Subcutaneous abdominal adipose tissue (tissue), 5 donors: ENCODE data around the gene POMZP3.
"Not testable (repeated sequence)": the region's sequence is repeated elsewhere in the genome, so short reads cannot be mapped to it uniquely, and the experiment has no call there.

Experiments
- H3K27ac ChIP-seq: one replicate; pipeline ENCODE4 v1.7.0; 2013; ENCODE audit warnings: low read depth, mild to moderate bottlenecking, inconsistent platforms, low read length, moderate library complexity
- H3K27me3 ChIP-seq, 5 donors: one replicate each; pipeline ENCODE4 v1.7.0; 2013; ENCODE audit warnings: low read length in 5 of 5, inconsistent platforms in 1 of 5; ENCODE audit not compliant: control insufficient read depth in 5 of 5, insufficient read depth in 4 of 5
- H3K36me3 ChIP-seq, 5 donors: one replicate each; pipeline ENCODE4 v1.7.0; 2013; ENCODE audit warnings: low read length in 5 of 5; ENCODE audit not compliant: control insufficient read depth in 5 of 5, insufficient read depth in 5 of 5
- H3K4me1 ChIP-seq, 5 donors: one replicate each; pipeline ENCODE4 v1.7.0; 2013; ENCODE audit warnings: low read length in 5 of 5, mild to moderate bottlenecking in 3 of 5, moderate library complexity in 1 of 5; ENCODE audit not compliant: control insufficient read depth in 5 of 5, insufficient read depth in 5 of 5
- H3K4me3 ChIP-seq, 5 donors: one replicate each; pipeline ENCODE4 v1.7.0; 2013; ENCODE audit warnings: low read length in 5 of 5, low read depth in 1 of 5
- H3K9ac ChIP-seq, 5 donors: one replicate each; pipeline ENCODE4 v1.7.0; 2013; ENCODE audit warnings: low read length in 5 of 5, mild to moderate bottlenecking in 4 of 5, moderate library complexity in 3 of 5
- H3K9me3 ChIP-seq, 5 donors: one replicate each; pipeline ENCODE4 v1.7.0; 2013; ENCODE audit warnings: low read length in 5 of 5; ENCODE audit not compliant: control insufficient read depth in 5 of 5
- donor health status: healthy.
- donor health status: healthy.
- donor health status: healthy.
- donor health status: healthy.
- donor health status: healthy.

Gene POMZP3

DNA sequence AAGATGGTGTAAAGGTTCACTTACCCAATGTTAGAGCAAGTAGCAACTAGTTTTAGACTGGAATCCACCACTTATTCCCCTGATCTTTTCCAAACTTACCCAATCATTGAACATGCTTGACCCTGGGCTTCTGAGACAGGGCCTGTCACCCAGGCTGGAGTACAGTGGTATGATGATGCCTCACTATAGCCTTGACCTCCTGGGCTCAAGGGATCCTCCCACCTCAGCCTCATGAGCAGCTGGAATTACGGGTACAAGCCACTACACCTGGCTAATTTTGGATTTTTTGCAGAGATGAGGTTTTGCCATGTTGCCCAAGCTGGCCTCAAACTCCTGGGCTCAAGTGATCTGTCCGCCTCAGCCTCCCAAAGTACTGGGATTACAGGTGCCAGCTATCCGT lies 14.8 kb downstream of the POMZP3 start:
- not testable (repeated sequence) for H3K27me3 ChIP-seq, H3K36me3 ChIP-seq, H3K4me1 ChIP-seq, H3K9ac ChIP-seq, H3K9me3 ChIP-seq, H3K4me3 ChIP-seq, H3K27ac ChIP-seq

GRCh38 chr7:76609864-76610263 lies 17.2 kb downstream of the POMZP3 start:
- H3K36me3 ChIP-seq, H3K4me3 ChIP-seq, H3K27me3 ChIP-seq, H3K9ac ChIP-seq, H3K4me1 ChIP-seq, H3K27ac ChIP-seq, H3K9me3 ChIP-seq: not testable (repeated sequence)

- H3K9ac ChIP-seq, H3K9me3 ChIP-seq, H3K27ac ChIP-seq, H3K4me1 ChIP-seq, H3K4me3 ChIP-seq, H3K36me3 ChIP-seq, H3K27me3 ChIP-seq: not testable (repeated sequence)
Observed at GRCh38 chr7:76608469-76608868, 18.6 kb downstream of the POMZP3 start.

DNA sequence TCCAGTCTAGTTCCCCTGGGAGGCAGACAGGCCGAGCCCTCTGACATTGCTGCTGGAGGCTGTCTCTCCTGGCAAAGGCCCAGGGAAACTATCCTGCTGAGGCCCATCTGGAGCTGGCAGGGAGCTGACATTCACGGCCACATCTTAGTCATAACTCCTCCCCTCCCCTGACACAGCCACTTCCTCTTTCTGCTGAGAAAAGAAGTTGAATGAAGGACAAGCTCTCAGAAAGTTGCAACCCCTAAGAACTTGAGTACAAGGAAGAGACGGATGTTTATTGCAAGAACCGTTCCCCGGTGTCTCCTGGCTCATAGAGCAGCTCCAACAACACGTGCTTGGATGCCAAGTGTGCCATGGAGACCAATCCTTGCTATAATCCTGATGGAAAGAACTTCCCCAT lies 21.1 kb downstream of the POMZP3 start:
- peak overlapping the region; percentile 37 for H3K27ac ChIP-seq
- H3K9me3 ChIP-seq, H3K27me3 ChIP-seq: not testable (repeated sequence)

GRCh38 chr7:76600650-76601049 lies 26.4 kb downstream of the POMZP3 start:
- not testable (repeated sequence) for H3K9ac ChIP-seq, H3K36me3 ChIP-seq, H3K27ac ChIP-seq, H3K27me3 ChIP-seq, H3K4me1 ChIP-seq, H3K9me3 ChIP-seq, H3K4me3 ChIP-seq

More for the DNA sequence above, 21.1 kb downstream of the POMZP3 start:
- H3K4me1 ChIP-seq, H3K36me3 ChIP-seq, H3K9ac ChIP-seq, H3K4me3 ChIP-seq: not testable (repeated sequence)

GRCh38 chr7:76600116-76600482 lies 27.0 kb downstream of the POMZP3 start:
- not testable (repeated sequence) for H3K4me1 ChIP-seq, H3K9me3 ChIP-seq, H3K27ac ChIP-seq, H3K36me3 ChIP-seq, H3K4me3 ChIP-seq, H3K9ac ChIP-seq, H3K27me3 ChIP-seq

GRCh38 chr7:76598590-76599264 lies 28.4 kb downstream of the POMZP3 start:
- H3K27me3 ChIP-seq, H3K27ac ChIP-seq, H3K9me3 ChIP-seq, H3K4me1 ChIP-seq, H3K9ac ChIP-seq, H3K36me3 ChIP-seq, H3K4me3 ChIP-seq: not testable (repeated sequence)

GRCh38 chr7:76597288-76597687 lies 29.8 kb downstream of the POMZP3 start:
- H3K36me3 ChIP-seq, H3K9me3 ChIP-seq, H3K27ac ChIP-seq, H3K9ac ChIP-seq, H3K4me1 ChIP-seq, H3K27me3 ChIP-seq, H3K4me3 ChIP-seq: not testable (repeated sequence)

- H3K36me3 ChIP-seq, H3K27ac ChIP-seq, H3K9ac ChIP-seq, H3K27me3 ChIP-seq, H3K4me3 ChIP-seq, H3K9me3 ChIP-seq: not testable (repeated sequence)
- peaks cover 0 to 12% (median 0%) of the 10 kb centered on the region in 5 donors for H3K4me1 ChIP-seq
Observed at GRCh38 chr7:76592694-76593093, 34.4 kb downstream of the POMZP3 start.

GRCh38 chr7:76591602-76592304 lies 35.3 kb downstream of the POMZP3 start:
- not testable (repeated sequence) for H3K27ac ChIP-seq, H3K4me3 ChIP-seq, H3K9ac ChIP-seq, H3K27me3 ChIP-seq, H3K36me3 ChIP-seq, H3K9me3 ChIP-seq
- peaks cover 0 to 14% (median 0%) of the 10 kb centered on the region in 5 donors for H3K4me1 ChIP-seq
